ENCODE results near the gene PPFIA1.

Gene PPFIA1

DNA sequence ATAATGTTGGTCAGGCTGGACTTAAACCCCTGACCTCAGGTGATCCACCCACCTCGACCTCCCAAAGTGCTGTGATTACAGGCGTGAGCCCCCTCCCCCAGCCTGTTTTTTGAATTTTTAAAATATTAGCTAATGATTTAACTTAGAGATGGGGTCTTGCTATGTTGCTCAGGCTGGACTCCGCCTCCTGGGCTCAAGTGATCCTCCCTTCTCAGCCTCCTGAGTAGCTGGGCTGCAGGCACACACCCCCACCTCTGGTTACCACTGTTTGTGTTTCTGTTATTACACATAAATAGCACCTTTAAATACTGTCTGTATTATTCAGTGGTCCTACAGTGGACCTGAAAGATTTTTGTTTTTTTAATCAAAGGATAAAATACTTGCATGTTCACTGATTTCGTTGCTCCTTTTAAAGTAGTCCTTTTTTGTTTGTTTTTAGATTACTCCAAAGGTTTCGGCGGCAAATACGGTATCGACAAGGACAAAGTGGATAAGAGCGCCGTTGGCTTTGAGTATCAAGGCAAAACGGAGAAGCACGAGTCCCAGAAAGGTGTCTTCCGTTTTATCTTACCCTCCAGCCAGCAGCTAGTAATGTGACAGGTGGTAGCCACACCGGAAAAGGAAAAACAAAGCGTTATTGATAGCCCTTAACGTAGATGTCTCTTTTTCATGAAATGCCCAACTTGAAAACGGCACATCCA, 149.0 kb downstream of the PPFIA1 start:
- no peak for DNase-seq

DNA sequence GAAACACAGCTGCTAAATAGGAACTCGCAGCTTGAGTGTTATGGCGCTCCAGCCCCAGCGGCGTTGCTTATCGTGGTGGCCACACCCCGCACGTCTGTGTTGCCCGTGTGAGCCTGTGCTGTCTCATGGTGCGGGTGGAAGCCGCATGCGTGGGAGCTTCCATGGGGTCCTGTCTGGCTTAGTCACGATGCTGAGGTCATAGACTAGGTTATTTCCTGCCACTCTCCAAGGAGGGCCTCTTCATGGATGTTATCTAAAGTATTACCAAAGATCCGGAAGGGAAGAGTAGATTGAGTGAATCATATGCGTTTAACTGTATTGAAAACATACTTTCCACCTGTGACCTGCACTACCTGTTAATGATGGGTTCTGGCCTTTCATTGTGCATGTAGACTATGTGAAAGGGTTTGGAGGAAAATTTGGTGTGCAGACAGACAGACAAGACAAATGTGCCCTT, 149.5 kb downstream of the PPFIA1 start:
- DNase-seq: no peak

DNA sequence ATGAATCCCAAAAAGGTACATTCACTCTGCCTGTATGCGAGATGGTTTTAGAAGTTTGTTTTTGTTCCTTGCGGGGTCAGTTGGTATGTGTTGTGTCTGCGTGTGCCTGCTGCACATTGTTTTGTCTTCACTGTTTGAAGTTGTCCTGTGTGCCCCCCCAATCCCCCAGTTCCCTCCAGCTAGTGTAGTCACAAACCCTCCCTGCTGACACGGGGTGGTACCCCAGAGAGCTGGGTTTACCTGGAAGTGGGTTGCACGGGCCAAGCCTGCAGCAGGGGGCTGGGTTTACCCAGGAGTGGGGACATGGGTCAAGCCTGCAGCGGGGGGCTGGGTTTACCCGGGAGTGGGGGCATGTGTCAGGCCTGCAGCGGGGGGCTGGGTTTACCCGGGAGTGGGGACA, 150.0 kb downstream of the PPFIA1 start:
- no peak for DNase-seq

DNA sequence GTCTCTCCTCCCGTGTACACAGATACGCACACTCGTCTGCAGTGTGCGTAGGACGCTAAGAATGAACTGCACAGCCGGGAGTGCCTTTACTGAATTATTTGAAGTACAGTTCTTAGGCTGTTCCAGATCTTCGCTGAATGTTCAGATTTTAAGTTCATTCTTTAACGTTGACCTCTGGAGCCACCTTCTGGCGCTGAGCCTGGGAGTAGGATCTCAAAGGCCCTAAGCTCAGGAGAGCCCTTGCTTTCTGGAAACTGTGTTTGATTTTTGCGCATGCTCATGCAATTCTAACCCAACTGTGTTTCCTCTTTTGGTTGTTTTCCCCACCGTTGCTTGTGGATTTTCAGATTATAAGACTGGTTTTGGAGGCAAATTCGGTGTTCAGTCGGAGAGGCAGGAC, 150.6 kb downstream of the PPFIA1 start:
- no peak for DNase-seq

DNA sequence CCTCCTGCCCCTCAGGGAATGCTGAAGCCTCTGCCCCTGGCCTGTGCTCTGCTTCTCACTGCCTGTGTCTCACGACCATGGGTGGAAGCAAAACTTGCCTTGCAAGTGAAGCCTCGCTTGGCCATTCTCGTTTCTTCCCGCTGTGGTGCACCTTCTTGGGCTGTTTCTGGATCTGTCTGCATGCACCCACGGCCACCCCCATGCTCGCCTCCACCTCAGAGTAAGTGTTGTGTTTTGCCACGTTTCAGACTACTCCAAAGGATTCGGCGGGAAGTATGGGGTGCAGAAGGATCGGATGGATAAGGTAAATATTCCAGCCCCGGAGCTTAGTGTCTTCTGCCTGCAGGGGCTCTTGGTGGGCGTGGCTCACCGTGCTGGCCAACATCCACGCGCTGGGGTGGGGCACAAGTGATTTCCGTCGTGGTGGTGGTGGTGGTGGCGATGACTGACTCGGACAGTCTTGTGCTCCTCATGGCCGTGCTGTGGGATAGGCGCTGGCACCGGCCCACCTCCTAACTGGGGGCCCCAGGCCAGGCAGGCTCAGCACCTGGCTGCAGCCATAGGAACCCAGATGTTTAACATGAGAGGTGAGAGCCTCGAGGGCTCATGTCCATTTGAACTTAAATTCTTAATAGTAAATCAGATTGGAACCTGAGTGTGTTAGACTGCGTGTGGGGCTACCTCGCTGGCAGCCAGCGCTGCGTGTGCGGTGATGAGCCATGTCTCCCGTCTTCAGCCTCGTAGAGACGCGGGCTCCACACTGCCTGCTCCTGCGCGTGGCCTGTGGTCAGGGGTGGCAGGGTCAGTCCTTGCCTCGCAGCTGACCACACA, 152.4 kb downstream of the PPFIA1 start:
- no peak for DNase-seq

DNA sequence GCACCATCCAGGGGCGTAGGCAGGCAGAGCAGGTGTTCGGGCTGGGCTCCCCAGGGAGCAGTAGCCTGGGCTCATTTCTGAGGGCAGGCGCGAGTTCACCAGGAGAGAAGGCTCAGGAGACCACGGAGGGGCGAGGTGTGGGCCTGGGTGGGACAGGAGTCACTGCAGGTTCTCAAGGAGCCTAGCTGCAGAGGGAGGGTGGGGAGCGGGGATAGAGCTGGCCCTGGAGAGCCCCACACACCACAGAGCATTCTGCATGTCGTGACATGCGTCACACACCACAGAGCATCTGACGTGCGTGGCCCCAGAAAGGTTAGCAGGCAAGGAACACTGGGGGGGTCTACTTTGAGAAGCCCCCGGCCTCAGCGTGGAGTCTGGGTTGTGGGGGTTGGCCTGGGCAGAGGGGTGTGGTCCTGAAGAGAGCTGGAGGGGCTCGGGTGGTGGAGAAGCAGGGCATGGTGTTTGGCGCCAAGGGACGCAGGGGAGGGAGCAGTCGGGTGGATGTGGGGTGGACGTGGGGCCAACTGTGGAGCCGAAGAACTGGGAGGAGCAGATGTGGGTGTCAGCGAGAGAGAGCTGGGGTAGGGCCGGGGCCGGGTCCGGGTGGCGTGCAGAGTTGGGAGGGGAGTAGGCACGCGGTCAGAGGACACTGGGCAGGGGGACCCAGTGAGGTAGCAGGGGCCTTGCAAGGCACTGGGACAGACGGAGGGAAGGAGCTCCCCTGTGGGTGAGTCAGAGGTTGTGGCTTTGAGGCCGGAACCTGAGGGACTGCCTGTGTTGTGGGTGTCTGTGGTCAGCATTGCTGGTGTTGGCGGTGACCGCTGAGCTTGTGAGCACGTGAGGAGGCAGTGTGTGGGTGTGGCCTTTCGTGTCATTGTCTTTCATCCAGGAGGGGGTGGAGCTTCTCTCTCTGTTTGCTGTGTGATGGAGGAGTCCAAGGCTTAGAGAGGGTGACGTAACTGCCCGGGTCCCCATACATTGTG, 153.3 kb downstream of the PPFIA1 start:
- DNase-seq: peak; percentile 34

DNA sequence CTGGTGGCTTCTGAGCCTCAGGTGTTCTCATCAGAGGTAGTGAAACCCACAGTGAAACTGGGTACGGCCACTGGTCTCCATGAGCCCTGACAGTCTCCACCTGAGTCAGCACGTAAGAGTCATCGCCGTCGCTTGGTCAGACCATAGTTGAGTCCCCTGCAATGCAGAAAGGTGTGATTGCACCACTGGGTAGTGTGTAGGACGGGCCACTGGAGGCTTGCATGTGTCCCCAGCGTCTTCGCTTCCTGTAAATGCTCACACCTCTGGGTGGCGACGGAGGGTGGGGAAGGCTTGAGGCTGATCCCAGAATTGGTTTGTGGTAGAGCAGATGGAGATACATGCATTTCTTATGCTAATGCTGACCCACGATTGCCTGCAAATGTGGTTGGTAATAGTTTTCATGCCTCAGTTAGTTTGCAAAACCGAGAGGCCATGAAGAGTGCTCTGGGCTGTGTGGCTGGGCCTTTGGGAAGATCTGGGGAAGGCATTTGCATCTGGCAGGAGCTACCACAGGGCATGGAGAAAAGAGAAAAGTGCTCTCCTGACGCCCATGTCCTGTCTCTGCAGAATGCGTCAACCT, 154.4 kb downstream of the PPFIA1 start:
- no peak for DNase-seq

DNA sequence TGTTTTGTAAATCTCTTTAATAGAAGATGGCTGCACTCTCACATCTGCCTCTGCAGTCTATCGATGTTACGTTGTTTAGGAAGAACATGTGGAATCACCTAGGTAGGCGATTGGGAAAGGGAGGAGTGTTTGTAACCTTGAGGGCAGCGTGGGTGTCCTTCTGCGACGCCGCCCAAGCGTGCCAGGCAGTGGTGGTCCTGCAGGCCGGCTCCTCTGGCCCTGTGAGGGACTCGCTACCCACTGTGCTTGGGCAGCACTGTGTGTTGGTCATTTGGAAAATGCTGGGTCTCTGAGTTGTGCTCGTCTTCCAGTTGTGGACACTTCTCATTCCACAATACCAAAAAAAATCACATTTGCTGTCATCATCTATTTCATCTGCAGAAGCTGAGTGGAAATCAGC, 156.9 kb downstream of the PPFIA1 start:
- DNase-seq: no peak

DNA sequence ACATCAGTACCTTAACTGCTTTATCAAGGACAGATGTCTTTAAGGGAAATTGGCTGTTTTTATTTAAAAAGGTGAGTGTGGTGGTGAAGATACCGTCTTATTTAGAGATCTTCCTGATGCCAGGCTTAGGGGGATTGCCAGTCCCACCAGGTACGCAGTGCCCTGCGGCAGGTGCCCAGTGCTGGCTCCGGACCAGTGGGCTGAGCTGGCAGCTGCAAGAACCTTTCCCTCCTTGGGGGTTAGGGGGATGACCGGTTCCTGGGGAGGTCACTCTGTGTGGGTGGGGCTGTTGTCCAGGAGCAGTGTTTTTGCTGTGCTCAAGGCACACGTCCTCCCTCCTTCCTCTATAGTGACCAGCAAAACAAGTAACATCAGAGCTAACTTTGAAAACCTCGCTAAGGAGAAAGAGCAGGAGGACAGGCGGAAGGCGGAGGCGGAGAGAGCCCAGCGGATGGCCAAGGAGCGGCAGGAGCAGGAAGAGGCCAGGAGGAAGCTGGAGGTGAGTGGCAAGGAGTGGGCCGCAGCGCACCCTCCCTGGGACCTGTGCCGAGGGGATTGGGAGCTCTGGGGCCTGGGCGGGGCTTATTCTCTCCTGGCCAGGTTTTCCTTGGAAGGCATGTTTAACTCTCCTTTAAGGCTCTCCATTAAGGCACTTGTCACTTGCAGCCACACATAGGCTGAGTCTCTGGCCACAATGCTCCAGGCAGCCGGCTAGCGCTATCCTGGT, 158.4 kb downstream of the PPFIA1 start:
- DNase-seq: no peak

DNA sequence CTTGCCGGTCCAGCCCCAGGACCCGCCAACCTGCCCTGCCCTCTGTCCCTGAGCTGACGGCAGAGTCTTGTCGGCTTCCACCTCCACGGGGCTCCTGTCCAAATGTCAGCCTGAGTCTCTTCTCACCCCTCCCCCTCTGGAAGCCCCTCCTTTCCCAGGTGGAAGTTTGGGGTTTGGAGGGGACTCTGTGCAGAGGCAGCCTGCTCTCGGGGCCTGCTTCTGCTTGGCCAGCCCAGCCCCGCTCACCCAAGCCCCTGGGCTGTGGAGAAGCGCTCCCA, 158.9 kb downstream of the PPFIA1 start:
- DNase-seq: no peak

DNA sequence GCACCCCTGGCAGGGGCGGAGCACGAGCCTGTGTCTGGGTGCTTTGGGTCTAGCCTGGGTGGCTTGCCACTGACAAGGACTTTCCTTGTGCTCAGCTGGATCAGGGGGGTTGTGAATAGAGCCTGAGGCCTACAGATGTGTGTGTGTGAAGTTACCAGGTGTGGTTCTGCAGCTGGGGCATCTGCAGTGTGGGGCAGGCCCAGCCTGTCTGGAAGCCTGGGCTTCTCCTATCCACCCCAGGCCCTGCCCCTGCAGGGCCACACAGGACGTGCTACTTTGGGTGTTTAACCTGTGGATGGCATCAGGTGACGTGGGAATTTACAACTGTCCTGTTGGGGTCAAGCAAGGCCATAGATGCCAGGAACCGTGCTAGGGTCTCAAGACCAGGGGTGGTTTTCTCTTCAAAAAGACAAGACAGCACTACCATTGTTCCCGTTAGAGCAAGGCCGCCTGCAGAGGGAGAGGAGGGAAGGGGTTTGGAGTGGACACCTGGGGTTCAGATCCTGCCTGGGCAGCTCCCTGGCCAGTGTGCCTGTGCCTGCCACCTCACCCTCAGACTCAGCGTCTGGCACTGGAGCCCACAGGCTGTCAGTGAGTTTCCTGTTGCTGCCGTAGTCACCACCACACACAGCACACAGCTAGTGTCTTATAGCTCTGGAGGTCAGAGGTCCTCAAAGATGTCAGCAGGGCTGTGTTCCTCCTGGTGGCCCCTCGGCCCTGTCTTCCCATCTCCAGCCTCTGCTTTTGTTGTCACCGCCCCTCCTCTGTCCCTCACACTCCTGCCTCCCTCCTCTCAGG, 159.4 kb downstream of the PPFIA1 start:
- DNase-seq: no peak

DNA sequence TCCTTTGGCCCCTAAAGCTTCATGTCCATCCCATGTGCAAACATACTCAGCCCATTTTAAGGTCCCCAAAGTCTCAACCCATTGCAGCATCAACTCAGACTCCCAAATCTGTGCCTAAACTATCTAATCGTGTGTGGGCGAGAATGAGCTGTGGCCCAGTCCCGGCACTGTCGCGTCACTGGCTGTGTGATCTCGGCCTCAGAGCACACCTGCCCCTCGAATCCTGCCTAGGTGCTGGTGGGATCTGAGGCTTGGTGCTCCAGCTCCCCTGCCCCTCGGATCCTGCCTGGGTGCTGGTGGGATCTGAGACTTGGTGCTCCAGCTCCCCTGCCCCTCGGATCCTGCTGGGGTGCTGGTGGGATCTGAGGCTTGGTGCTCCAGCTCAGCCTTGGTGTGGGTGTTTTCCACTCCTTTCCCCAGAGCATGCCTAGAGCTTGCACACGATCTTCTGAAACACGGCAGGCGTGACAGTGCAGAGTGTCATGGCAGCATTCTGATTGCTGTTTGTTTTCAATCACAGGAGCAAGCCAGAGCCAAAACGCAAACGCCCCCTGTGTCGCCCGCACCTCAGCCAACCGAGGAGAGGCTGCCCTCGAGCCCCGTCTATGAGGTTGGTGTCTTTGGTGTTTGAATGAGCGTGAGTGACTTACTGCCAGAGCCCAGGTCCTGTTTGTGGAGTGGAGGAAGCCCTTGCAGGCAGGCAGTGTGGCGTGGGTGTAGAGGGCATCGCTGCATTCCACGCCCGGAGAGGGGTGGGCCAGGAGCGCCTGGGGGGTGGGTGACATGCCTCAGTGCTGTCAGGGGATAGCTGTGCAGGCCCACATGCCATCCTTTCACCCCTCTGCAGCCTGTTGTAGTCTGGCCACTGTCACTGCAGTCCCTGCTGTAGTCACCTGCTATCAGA, 160.4 kb downstream of the PPFIA1 start:
- DNase-seq: no peak

DNA sequence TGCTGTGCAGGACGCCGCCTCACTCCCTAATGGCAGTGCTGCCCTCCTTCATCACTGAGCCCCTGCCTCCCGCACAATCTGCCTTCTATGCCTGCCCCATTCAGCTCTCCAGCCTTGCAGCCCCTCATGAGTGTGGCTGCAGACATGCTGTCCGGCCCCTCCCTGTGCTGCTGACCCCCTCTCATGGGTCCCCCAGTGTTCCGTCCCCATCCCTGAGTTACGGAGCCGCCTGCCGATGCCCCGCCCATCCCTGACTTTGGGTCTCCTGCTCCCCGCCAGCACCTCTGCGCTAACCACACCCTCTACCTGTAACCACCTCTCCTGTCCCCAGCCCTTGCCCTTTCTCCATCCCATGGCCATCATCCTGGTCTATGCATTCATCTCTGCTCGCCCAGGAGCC, 161.1 kb downstream of the PPFIA1 start:
- DNase-seq: no peak

DNA sequence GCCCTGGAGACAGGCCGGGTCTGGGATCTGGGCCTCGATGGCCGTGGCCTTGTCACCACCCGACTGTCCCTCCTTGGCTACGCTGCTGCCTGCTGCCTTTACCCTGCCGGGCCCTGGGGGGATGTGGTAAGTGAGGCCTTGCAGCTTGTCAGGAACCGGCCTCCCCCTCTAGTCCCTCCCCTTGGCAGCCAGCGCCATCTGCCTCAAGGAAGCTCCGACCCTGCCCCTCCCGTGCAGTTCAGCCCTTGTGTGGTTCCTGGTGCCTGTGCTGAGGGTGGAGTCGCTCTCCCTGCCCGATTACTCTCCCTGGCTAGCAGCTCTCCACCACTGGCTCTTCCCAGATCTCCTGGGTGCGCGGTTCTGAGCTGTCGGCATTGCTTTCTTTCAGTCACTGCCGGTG, 161.6 kb downstream of the PPFIA1 start:
- DNase-seq: no peak

DNA sequence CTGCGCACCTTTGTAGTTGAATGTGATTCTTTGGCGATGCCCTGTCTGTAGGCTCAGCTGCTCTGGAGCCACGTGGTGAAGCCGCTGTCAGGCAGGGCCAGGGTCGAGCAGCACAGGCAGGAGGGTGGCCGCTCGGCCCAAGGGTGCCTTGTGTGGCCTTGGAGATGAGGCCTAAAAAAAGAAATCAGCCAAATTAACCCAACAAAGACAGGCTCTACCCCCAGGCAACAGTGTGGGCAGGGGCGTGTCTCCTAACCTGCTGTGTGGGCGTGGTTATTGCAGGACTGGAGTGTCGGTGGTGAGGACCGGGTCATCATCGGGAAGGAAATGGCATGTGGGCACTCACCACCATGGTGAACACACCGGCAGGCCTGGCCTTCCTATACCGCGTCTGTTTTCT, 162.1 kb downstream of the PPFIA1 start:
- DNase-seq: no peak

DNA sequence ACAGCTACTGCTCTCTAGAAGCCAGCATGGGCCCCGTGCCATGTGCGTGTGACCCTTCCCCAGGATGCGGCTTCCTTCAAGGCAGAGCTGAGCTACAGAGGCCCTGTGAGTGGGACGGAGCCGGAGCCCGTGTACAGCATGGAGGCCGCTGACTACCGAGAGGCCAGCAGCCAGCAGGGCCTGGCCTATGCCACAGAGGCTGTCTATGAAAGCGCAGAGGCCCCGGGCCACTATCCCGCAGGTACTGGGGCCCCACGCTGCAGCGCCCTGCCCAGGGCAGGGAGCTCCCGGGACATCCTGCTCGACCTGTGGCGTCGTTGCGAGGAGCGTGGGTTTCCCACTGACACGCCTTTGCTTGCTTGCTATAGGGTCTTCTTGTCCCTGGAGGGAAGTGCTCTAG, 162.5 kb downstream of the PPFIA1 start:
- no peak for DNase-seq

DNA sequence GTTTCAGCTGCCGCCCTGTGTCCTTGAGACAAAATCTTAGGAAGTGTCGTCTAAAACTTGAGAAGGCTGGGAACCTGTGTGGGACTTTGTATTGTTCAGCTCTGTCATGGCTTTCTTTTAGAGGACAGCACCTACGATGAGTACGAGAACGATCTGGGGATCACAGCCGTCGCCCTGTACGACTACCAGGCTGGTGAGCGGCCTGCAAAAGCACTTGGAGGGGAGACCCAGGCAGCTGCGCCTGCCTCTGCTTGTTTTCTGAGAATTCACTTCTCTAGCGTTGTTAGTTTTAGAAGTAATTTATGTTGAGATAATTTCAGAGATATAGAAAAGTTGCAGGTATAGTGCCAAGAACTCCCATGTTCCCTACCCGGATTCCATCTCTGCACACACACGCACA, 163.0 kb downstream of the PPFIA1 start:
- DNase-seq: no peak
